HepG2 (cell line): ENCODE measurements around the gene SPATA25. TPM values are rescaled to one million over a fixed set of nuclear protein-coding genes. Genes with fewer than 3 reads are reported as not detected.

Experiments used
- ARID3A ChIP-seq: IDR thresholded peaks from 2 replicates; pipeline ENCODE4 v1.6.1; 2012; ENCODE audit warnings: low read depth, low read length, improper control_type of control experiment
- FLYWCH1 ChIP-seq: sonication (generic); formaldehyde crosslinking; IDR thresholded peaks from 2 replicates; pipeline ENCODE4 v1.8.1; 2023; ENCODE audit warnings: mild to moderate bottlenecking, missing genetic modification reagents
- HINFP ChIP-seq: sonication (generic); formaldehyde crosslinking; IDR thresholded peaks from 2 replicates; pipeline ENCODE4 v1.4.0; 2020; ENCODE audit warnings: low read depth, mild to moderate bottlenecking, missing genetic modification reagents
- MTF2 ChIP-seq: sonication (generic); formaldehyde crosslinking; IDR thresholded peaks from 2 replicates; pipeline ENCODE4 v1.5.0; 2020; ENCODE audit warnings: missing genetic modification reagents, borderline replicate concordance
- POGZ ChIP-seq: sonication (generic); formaldehyde crosslinking; IDR thresholded peaks from 2 replicates; pipeline ENCODE4 v1.4.0; 2020; ENCODE audit warnings: mild to moderate bottlenecking, missing genetic modification reagents
- SATB2 ChIP-seq: sonication (generic); formaldehyde crosslinking; IDR thresholded peaks from 2 replicates; pipeline ENCODE4 v1.5.0; 2020; ENCODE audit warnings: missing genetic modification reagents
- SIN3A ChIP-seq: IDR thresholded peaks from 2 replicates; pipeline ENCODE4 v1.6.1; 2011; ENCODE audit warnings: low read depth, mild to moderate bottlenecking, control low read depth, low read length, borderline replicate concordance
- SRY ChIP-seq: sonication (generic); formaldehyde crosslinking; IDR thresholded peaks from 2 replicates; pipeline ENCODE4 v1.8.0; 2022; ENCODE audit warnings: mild to moderate bottlenecking, missing genetic modification reagents
- ZBTB43 ChIP-seq: sonication (generic); formaldehyde crosslinking; conservative IDR thresholded peaks from 2 replicates; pipeline ENCODE4 v1.4.0; 2020; ENCODE audit warnings: missing genetic modification reagents
- ZNF547 ChIP-seq: sonication (generic); formaldehyde crosslinking; IDR thresholded peaks from 2 replicates; pipeline ENCODE4 v1.5.1; 2020; ENCODE audit warnings: mild to moderate bottlenecking, missing genetic modification reagents
- ZNF616 ChIP-seq: sonication (generic); formaldehyde crosslinking; IDR thresholded peaks from 2 replicates; pipeline ENCODE4 v1.5.0; 2020; ENCODE audit warnings: low read depth, mild to moderate bottlenecking, missing genetic modification reagents
- ZNF761 ChIP-seq: sonication (generic); formaldehyde crosslinking; conservative IDR thresholded peaks from 2 replicates; pipeline ENCODE4 v1.4.0; 2020; ENCODE audit warnings: mild to moderate bottlenecking, missing genetic modification reagents
- polyA plus RNA-seq, 8 experiments: library from polyadenylated mRNA; depleted of rRNA in 3 of 8; stranded (reverse) in 7 of 8; unstranded in 1 of 8; fragments of >200 nt; fragmentation: Illumina TruSeq in 4 of 8; extraction: Trizol in 4 of 8; gene quantifications; 2 replicates each; pipeline versions ENCODE4 v1.2.1 to v1.2.3, GENCODE V29; 2011 to 2016; ENCODE audit warnings: low read depth in 4 of 8, missing spikeins in 1 of 8, mixed read lengths in 1 of 8; ENCODE audit not compliant: insufficient read depth in 1 of 8
- total RNA-seq, 5 experiments: library from RNA; depleted of rRNA; stranded (reverse); fragments of >200 nt; fragmentation: Illumina TruSeq; extraction: Trizol; gene quantifications; 2 replicates each; pipeline ENCODE4 v1.2.3, GENCODE V29; 2016; ENCODE audit warnings: low read depth in 1 of 5
- TF ChIP-seq, protein P1 (sequence below): IDR thresholded peaks from 2 replicates; pipeline ENCODE4 v1.6.1; 2016; ENCODE audit warnings: low read depth, control low read depth
- TF ChIP-seq, protein P2 (sequence below): sonication (generic); formaldehyde crosslinking; IDR thresholded peaks from 2 replicates; pipeline ENCODE4 v1.4.0; 2020; ENCODE audit warnings: missing genetic modification reagents, borderline replicate concordance
- TF ChIP-seq, protein P3 (sequence below): sonication (generic); formaldehyde crosslinking; IDR thresholded peaks from 2 replicates; pipeline ENCODE4 v1.4.0; 2020; ENCODE audit warnings: missing genetic modification reagents, borderline replicate concordance

The SPATA25 gene
- total and polyA plus RNA-seq, 2 of the 13 experiments (the other 11 are each of a cell fraction or from before 2014, with no cell fraction given): 4.8 to 7.6 TPM

GRCh38 chr20:45933266-45934045 is 46.0 kb upstream of the SPATA25 start (continued):
- peak; percentile 85 for TF ChIP-seq HINFP (CRISPR knock-in tag)
- TF ChIP-seq SRY (CRISPR knock-in tag): no peak; the same call in 1 of the 2 replicates
- no peak; the same call in 1 of the 2 replicates for TF ChIP-seq SATB2 (CRISPR knock-in tag)
- TF ChIP-seq ZNF547 (CRISPR knock-in tag): 0 out of 2 replicates have a peak, but pooled peaks have one; percentile 13
- TF ChIP-seq POGZ (CRISPR knock-in tag): no peak
- TF ChIP-seq SIN3A: peak; percentile 72; the same call in 1 of the 2 replicates
- no peak for TF ChIP-seq FLYWCH1 (CRISPR knock-in tag)
- TF ChIP-seq, protein P1, sequence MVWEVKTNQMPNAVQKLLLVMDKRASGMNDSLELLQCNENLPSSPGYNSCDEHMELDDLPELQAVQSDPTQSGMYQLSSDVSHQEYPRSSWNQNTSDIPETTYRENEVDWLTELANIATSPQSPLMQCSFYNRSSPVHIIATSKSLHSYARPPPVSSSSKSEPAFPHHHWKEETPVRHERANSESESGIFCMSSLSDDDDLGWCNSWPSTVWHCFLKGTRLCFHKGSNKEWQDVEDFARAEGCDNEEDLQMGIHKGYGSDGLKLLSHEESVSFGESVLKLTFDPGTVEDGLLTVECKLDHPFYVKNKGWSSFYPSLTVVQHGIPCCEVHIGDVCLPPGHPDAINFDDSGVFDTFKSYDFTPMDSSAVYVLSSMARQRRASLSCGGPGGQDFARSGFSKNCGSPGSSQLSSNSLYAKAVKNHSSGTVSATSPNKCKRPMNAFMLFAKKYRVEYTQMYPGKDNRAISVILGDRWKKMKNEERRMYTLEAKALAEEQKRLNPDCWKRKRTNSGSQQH (CRISPR knock-in tag): peak; percentile 22; the same call in 1 of the 2 replicates
- TF ChIP-seq ZNF616 (CRISPR knock-in tag): no peak; the same call in 1 of the 2 replicates
- TF ChIP-seq ARID3A: no peak; the same call in 1 of the 2 replicates
- TF ChIP-seq, protein P2, sequence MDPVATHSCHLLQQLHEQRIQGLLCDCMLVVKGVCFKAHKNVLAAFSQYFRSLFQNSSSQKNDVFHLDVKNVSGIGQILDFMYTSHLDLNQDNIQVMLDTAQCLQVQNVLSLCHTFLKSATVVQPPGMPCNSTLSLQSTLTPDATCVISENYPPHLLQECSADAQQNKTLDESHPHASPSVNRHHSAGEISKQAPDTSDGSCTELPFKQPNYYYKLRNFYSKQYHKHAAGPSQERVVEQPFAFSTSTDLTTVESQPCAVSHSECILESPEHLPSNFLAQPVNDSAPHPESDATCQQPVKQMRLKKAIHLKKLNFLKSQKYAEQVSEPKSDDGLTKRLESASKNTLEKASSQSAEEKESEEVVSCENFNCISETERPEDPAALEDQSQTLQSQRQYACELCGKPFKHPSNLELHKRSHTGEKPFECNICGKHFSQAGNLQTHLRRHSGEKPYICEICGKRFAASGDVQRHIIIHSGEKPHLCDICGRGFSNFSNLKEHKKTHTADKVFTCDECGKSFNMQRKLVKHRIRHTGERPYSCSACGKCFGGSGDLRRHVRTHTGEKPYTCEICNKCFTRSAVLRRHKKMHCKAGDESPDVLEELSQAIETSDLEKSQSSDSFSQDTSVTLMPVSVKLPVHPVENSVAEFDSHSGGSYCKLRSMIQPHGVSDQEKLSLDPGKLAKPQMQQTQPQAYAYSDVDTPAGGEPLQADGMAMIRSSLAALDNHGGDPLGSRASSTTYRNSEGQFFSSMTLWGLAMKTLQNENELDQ: no peak
- no peak for TF ChIP-seq MTF2 (CRISPR knock-in tag)
- no peak for TF ChIP-seq ZBTB43
- TF ChIP-seq ZNF761 (CRISPR knock-in tag): no peak
- TF ChIP-seq, protein P3, sequence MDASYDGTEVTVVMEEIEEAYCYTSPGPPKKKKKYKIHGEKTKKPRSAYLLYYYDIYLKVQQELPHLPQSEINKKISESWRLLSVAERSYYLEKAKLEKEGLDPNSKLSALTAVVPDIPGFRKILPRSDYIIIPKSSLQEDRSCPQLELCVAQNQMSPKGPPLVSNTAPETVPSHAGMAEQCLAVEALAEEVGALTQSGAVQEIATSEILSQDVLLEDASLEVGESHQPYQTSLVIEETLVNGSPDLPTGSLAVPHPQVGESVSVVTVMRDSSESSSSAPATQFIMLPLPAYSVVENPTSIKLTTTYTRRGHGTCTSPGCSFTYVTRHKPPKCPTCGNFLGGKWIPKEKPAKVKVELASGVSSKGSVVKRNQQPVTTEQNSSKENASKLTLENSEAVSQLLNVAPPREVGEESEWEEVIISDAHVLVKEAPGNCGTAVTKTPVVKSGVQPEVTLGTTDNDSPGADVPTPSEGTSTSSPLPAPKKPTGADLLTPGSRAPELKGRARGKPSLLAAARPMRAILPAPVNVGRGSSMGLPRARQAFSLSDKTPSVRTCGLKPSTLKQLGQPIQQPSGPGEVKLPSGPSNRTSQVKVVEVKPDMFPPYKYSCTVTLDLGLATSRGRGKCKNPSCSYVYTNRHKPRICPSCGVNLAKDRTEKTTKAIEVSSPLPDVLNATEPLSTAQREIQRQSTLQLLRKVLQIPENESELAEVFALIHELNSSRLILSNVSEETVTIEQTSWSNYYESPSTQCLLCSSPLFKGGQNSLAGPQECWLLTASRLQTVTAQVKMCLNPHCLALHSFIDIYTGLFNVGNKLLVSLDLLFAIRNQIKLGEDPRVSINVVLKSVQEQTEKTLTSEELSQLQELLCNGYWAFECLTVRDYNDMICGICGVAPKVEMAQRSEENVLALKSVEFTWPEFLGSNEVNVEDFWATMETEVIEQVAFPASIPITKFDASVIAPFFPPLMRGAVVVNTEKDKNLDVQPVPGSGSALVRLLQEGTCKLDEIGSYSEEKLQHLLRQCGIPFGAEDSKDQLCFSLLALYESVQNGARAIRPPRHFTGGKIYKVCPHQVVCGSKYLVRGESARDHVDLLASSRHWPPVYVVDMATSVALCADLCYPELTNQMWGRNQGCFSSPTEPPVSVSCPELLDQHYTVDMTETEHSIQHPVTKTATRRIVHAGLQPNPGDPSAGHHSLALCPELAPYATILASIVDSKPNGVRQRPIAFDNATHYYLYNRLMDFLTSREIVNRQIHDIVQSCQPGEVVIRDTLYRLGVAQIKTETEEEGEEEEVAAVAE (CRISPR knock-in tag): peak; percentile 68; the same call in 1 of the 2 replicates
